K562 (cell line): ENCODE results near the gene FAM171A2. TPM values are rescaled to one million over a fixed set of nuclear protein-coding genes. Genes with fewer than 3 reads are reported as not detected.

ENCODE experiments used
- ATAC-seq: fragments of 200-7000 bp; cut with Tn5 transposase; 3 replicates; pipeline ENCODE4 v1.9.1; 2020; ENCODE audit warnings: moderate library complexity
- BruUV-seq: library from RNA; stranded (reverse); fragments of 400-500 nt; replicated peaks from 2 replicates; lab custom pipeline; 2021; lab: Mats Ljungman, UMichigan
- CTCF ChIA-PET: fragments of 300-600 bp; formaldehyde crosslinking; extraction: SDS; loops from one replicate; lab custom pipeline; 2021; ENCODE audit warnings: low intra/inter-chr PET ratio; lab: Yijun Ruan, JAX
- POLR2A ChIA-PET: fragments of 300-600, 350-650 bp; sonication (Branson Sonifier 250); formaldehyde crosslinking; extraction: SDS; loops from one replicate; lab custom pipeline; 2021; ENCODE audit warnings: antibody characterized with exemption, inconsistent platforms; lab: Yijun Ruan, JAX
- DNase-seq, 4 experiments: peaks; one replicate each; pipeline versions ENCODE4 v3.0.0 to v3.0.0-alpha.2; 2011 to 2018; ENCODE audit warnings: low spot score in 3 of 4, mixed read lengths in 3 of 4; ENCODE audit errors: extremely low read depth in 1 of 4
- FAIRE-seq: peaks from 2 replicates; lab custom pipeline; 2011; peaks lifted over from hg19 to GRCh38; lab: Jason Lieb, UNC
- H2AFZ ChIP-seq: 2 replicates; pipeline ENCODE4 v1.6.0; 2011; ENCODE audit warnings: low read depth, low read length, control low read depth, inconsistent platforms
- H3K27ac ChIP-seq: fragments of 200-600 bp; 3 replicates; pipeline ENCODE4 v1.8.0; 2011; ENCODE audit warnings: low read depth, mild to moderate bottlenecking, control low read depth, inconsistent platforms, low read length, moderate library complexity, mixed read lengths; ENCODE audit errors: extremely low read depth
- H3K27me3 ChIP-seq, 2 experiments: fragments of 300-600 bp in 1 of 2; 2 replicates in 1 of 2; 3 replicates in 1 of 2; pipeline versions ENCODE4 v1.6.0 to v1.8.0; 2011; ENCODE audit warnings: inconsistent platforms in 2 of 2, low read length in 2 of 2, mild to moderate bottlenecking in 1 of 2, mixed read lengths in 1 of 2, moderate library complexity in 1 of 2; ENCODE audit not compliant: control insufficient read depth in 2 of 2, insufficient read depth in 2 of 2
- H3K36me3 ChIP-seq: fragments of 300-600 bp; 3 replicates; pipeline ENCODE4 v1.8.0; 2011; ENCODE audit warnings: mild to moderate bottlenecking, low read length, inconsistent platforms; ENCODE audit not compliant: control insufficient read depth, insufficient read depth
- H3K4me1 ChIP-seq, 2 experiments: fragments of 200-600 bp in 1 of 2; replicated peaks in 1 of 2; 2 replicates in 1 of 2; 3 replicates in 1 of 2; pipeline versions ENCODE4 v1.5.1 to v1.8.0; 2011; ENCODE audit warnings: inconsistent platforms in 2 of 2, low read length in 2 of 2, mild to moderate bottlenecking in 1 of 2, mixed read lengths in 1 of 2, moderate library complexity in 1 of 2; ENCODE audit not compliant: control insufficient read depth in 2 of 2, insufficient read depth in 2 of 2
- H3K4me2 ChIP-seq: 2 replicates; pipeline ENCODE4 v1.6.1; 2011; ENCODE audit warnings: low read length, control low read depth, inconsistent platforms, mixed read lengths; ENCODE audit not compliant: insufficient read depth
- H3K4me3 ChIP-seq: fragments of 200-600 bp; sonication (generic), shearing (Covaris generic); 2 replicates; pipeline ENCODE4 v1.5.1; 2016; ENCODE audit warnings: control low read depth, inconsistent platforms
- H3K79me2 ChIP-seq: fragments of 200-600 bp; 3 replicates; pipeline ENCODE4 v1.8.0; 2011; ENCODE audit warnings: low read length, inconsistent platforms; ENCODE audit not compliant: control insufficient read depth, insufficient read depth
- H3K9ac ChIP-seq, 2 experiments: 2 replicates each; pipeline versions ENCODE4 v1.6.0 to v1.6.1; 2011; ENCODE audit warnings: low read depth in 2 of 2, low read length in 2 of 2, control low read depth in 1 of 2, inconsistent platforms in 1 of 2, mild to moderate bottlenecking in 1 of 2, mixed read lengths in 1 of 2; ENCODE audit not compliant: insufficient read depth in 1 of 2
- H3K9me1 ChIP-seq: one replicate; pipeline ENCODE4 v1.6.0; 2011; ENCODE audit warnings: inconsistent platforms, mild to moderate bottlenecking, low read length, moderate library complexity; ENCODE audit not compliant: control insufficient read depth, insufficient read depth
- H3K9me3 ChIP-seq: replicated peaks from 2 replicates; pipeline ENCODE4 v1.5.1; 2011; ENCODE audit warnings: low read depth, low read length, inconsistent platforms; ENCODE audit not compliant: control insufficient read depth, insufficient read depth
- H4K20me1 ChIP-seq: replicated peaks from 2 replicates; pipeline ENCODE4 v1.6.1; 2011; ENCODE audit warnings: low read length, inconsistent platforms, mixed read lengths; ENCODE audit not compliant: control insufficient read depth, insufficient read depth
- BHLHE40 ChIP-seq: IDR thresholded peaks from 2 replicates; pipeline ENCODE4 v1.6.1; 2011; ENCODE audit warnings: low read length, improper control_type of control experiment
- CBFB ChIP-seq: sonication (generic); formaldehyde crosslinking; IDR thresholded peaks from 2 replicates; pipeline ENCODE4 v1.4.0; 2020; ENCODE audit warnings: mild to moderate bottlenecking, missing genetic modification reagents
- MEF2D ChIP-seq: conservative IDR thresholded peaks from 2 replicates; pipeline ENCODE4 v1.6.1; 2016; ENCODE audit warnings: low read depth, missing genetic modification characterization, missing compliant biosample characterization
- PTBP1 ChIP-seq: fragments of 200-400 bp; formaldehyde crosslinking; IDR thresholded peaks from 2 replicates; pipeline ENCODE4 v1.6.1; 2017; ENCODE audit warnings: low read depth, low read length
- SIN3A ChIP-seq, 2 experiments: fragments of 150-350 bp in 1 of 2; IDR thresholded peaks; 2 replicates each; pipeline ENCODE4 v1.6.1; 2011 to 2016; ENCODE audit warnings: borderline replicate concordance in 2 of 2, low read depth in 2 of 2, low read length in 2 of 2, mild to moderate bottlenecking in 2 of 2, moderate library complexity in 2 of 2; ENCODE audit not compliant: control insufficient read depth in 1 of 2
- TAF9B ChIP-seq: fragments of 450-650 bp; IDR thresholded peaks from 2 replicates; pipeline ENCODE4 v1.6.1; 2018; ENCODE audit warnings: mild to moderate bottlenecking; ENCODE audit not compliant: partially characterized antibody
- TFAM ChIP-seq: fragments of 250-450 bp; sonication (Bioruptor Pico); conservative IDR thresholded peaks from 2 replicates; pipeline ENCODE4 v1.5.0; 2021; ENCODE audit warnings: mild to moderate bottlenecking, moderate library complexity
- TRIM24 ChIP-seq, 2 experiments: fragments of 450-650 bp; IDR thresholded peaks; 2 replicates each; pipeline ENCODE4 v1.6.1; 2016
- WGBS: fragments of 100-300 bp; shearing (Covaris generic); methylation state at CpG from one replicate; pipeline ENCODE4 v1.1.6; 2016; ENCODE audit warnings: low coverage, mixed read lengths; ENCODE audit not compliant: insufficient coverage; ENCODE audit errors: missing lambda C conversion rate; 5-methylcytosine and 5-hydroxymethylcytosine counted together
- in situ Hi-C: fragments of 300-500 bp; cut with MboI; formaldehyde crosslinking; loops from 4 replicates; pipeline ENCODE4 v1.15.0; 2018; ENCODE audit warnings: inconsistent platforms, mixed read lengths
- intact Hi-C: fragments of 100-400 bp; cut with micrococcal nuclease; formaldehyde crosslinking; loops from 2 replicates; pipeline ENCODE4 v1.14.2; 2022
- polyA plus RNA-seq, 8 experiments: library from polyadenylated mRNA; depleted of rRNA in 4 of 8; stranded (reverse) in 5 of 8; unstranded in 3 of 8; fragments of >200 nt; fragmentation: Nextera tagmentation in 2 of 8; fragmentation: Illumina TruSeq in 1 of 8; extraction: Ambion mirVana in 2 of 8; extraction: Trizol in 1 of 8; gene quantifications; 2 replicates each; pipeline versions ENCODE4 v1.2.1 to v1.2.3, GENCODE V29; 2011 to 2014; ENCODE audit warnings: inconsistent platforms in 1 of 8, missing spikeins in 1 of 8
- total RNA-seq, 7 experiments: library from RNA; depleted of rRNA in 6 of 7; stranded (reverse); fragments of >200 nt in 6 of 7; fragmentation: Illumina TruSeq in 2 of 7; extraction: Trizol in 2 of 7; gene quantifications; 2 replicates each; pipeline versions ENCODE4 v1.2.1 to v1.2.3, GENCODE V29; 2011 to 2021; ENCODE audit warnings: low replicate concordance in 1 of 7
- TF ChIP-seq, protein P1 (sequence below): fragments of 250-450 bp; sonication (Bioruptor Pico); IDR thresholded peaks from 2 replicates; pipeline ENCODE4 v1.5.1; 2021; ENCODE audit warnings: mild to moderate bottlenecking

Gene FAM171A2
- total and polyA plus RNA-seq, 9 of the 15 experiments (the other 6 are each of a cell fraction or from before 2014, with no cell fraction given): 0.10 to 10.2 (median 2.0) TPM; not detected in 1

DNA sequence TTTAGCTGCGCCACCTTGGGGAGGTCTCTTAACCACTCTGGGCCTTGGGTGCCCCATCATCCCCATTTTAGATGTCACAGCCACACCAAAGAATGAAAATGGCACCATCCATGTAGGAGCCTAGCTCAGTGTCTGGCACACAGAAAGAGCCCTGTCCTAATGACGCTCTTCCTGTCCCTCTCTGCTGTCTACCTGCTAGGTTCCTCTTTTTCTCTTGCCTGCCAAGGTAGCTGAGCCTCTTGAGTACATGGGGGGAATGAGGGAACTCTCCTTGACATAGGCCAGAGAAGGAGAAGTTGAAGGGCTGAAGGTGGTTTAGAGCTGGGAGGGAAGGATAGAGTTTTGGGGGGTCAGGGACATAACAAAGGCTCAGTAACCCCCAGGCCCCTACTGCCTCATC is 53.5 kb downstream of the FAM171A2 start:
- POLR2A ChIA-PET: interaction anchor here (1.2 to 1.3 kb wide), 2 partner anchors 10 to 12 kb away, joined by 5 to 6 read pairs; no protein-coding TSS in a partner anchor
- FAIRE-seq: no peak
- no peaks in the 10 kb centered on the region for H3K9me3 ChIP-seq

More for the DNA sequence above, 53.5 kb downstream of the FAM171A2 start:
- H2AFZ ChIP-seq: no peak overlapping the region
- no peak for TF ChIP-seq MEF2D (tag)
- TF ChIP-seq BHLHE40: no peak
- no peak for TF ChIP-seq PTBP1
- TF ChIP-seq SIN3A (IDR thresholded peaks at IDR 0.05; ENCODE audit: borderline replicate concordance in 2 of 2, control insufficient read depth in 1 of 2, low read depth in 2 of 2, low read length in 2 of 2): no peak
- no peak for TF ChIP-seq CBFB (CRISPR knock-in tag)
- TF ChIP-seq, protein P1, sequence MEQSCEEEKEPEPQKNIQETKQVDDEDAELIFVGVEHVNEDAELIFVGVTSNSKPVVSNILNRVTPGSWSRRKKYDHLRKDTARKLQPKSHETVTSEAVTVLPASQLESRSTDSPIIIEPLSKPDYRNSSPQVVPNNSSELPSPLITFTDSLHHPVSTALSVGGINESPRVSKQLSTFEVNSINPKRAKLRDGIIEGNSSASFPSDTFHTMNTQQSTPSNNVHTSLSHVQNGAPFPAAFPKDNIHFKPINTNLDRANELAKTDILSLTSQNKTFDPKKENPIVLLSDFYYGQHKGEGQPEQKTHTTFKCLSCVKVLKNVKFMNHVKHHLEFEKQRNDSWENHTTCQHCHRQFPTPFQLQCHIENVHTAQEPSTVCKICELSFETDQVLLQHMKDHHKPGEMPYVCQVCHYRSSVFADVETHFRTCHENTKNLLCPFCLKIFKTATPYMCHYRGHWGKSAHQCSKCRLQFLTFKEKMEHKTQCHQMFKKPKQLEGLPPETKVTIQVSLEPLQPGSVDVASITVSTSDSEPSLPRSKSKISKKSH (CRISPR knock-in tag): no peak
- no peak for TF ChIP-seq TRIM24 (IDR thresholded peaks at IDR 0.05)
- TF ChIP-seq TFAM: no peak
- no peak for TF ChIP-seq TAF9B
- H3K79me2 ChIP-seq: no peaks in the 10 kb centered on the region
- H3K36me3 ChIP-seq: no peaks in the 10 kb centered on the region
- H4K20me1 ChIP-seq: no peaks in the 10 kb centered on the region; the same call in 1 of the 2 replicates
- intact Hi-C loops (no loop called here), in situ Hi-C loops (no loop called here)
- H3K27me3 ChIP-seq: peaks cover 10 to 53% of the 10 kb centered on the region in 2 experiments; a peak in 4 of 5 replicates
- BruUV-seq: no TSS peak
- no peak overlapping the region for H3K9ac ChIP-seq
- H3K27ac ChIP-seq: no peak overlapping the region
- no peaks in the 10 kb centered on the region for H3K9me1 ChIP-seq
- ATAC-seq (no peak), DNase-seq (no peak)
- CTCF ChIA-PET: no interaction called here
- H3K4me3 ChIP-seq: no peak overlapping the region
- H3K4me2 ChIP-seq: no peak overlapping the region
- 9% methylated on average over 2 of the region's 2 CpGs for WGBS
- peaks cover 0 to 34% of the 10 kb centered on the region in 2 experiments; a peak in 4 of 5 replicates for H3K4me1 ChIP-seq
